ELR (cell line): ENCODE measurements around the gene HDAC1.
"Not testable (repeated sequence)": the region's sequence is repeated elsewhere in the genome, so short reads cannot be mapped to it uniquely, and the experiment has no call there.

ENCODE experiments used
- DNase-seq: peaks from one replicate; pipeline ENCODE4 v3.0.0-alpha.2; 2015; ENCODE audit warnings: low read depth

The HDAC1 gene

GRCh38 chr1:32349211-32349708, 57.4 kb downstream of the HDAC1 start:
- DNase-seq, result peak; percentile 94

DNA sequence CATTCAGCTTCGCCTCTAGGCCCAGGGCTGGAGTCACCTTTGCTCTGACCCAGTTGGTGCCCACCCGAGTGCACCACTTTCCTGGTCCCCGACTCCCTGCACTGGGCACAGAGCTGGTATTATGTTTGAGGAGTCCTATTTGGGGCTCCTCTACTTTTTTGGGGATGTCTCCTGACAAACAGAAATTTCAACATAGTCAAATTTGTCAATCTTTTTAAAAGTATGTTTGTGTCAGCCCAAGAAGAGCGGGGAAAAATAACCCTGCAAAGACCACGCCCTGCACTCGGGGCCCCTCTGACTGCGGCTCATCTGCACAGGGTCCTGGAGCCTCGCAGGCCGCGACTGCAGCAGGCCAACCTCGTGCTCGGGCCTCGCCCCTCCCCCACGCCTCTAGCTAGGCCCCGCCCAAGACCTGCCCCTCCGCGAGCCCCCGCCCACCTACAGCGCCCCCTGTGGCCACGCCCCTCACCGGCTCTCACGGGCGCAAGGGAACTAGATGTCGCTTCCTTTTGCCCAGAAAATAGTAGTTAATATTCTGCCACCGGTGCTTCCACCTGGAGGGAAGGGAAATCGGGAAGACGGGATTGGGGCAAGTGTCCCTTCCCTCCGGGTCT, 59.0 kb downstream of the HDAC1 start:
- DNase-seq, result no peak

DNA sequence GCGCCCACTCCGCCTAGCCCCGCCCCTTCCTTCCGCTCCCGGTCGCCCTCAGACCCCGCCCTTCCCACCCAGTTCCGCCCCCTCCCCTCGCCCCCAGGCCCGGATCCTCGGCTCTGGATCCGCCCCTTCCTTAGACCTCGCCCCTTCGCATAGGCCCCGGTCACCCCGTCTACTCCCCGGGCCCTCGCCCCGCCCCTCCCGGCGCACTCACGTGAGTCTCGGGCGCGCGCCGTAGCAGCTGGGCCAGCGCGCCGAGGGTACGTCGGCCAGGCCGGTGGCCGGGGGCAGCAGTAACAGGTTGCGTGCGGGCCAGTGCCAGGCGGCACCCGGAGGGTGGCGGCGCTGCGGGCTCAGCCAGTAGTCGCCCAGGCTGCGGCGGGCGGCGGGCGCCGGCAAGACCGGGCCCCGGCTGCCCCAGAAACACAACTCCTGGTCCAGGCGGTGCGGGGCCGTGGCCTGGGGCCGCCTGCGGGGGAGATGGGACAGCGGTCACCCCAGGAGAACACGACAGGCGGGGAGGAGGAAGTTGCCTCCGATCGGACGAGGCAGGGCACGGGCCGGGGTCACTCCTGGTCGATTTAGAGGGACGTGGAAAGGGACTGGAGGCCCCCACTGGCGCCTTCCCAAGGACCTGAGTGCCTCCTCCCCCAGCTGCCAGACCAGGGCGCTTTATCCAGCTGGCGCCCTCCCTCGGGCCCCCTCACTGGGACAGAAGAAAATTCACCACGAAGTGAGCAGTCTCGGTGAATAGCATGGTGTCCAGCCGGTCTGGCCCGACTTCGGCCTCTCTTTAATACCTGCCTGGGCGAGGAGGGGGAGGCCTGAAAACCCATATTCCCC, 59.7 kb downstream of the HDAC1 start:
- peak; percentile 96 for DNase-seq

- no peak for DNase-seq
These were observed 60.4 kb downstream of the HDAC1 start for GRCh38 chr1:32352239-32352745.

DNA sequence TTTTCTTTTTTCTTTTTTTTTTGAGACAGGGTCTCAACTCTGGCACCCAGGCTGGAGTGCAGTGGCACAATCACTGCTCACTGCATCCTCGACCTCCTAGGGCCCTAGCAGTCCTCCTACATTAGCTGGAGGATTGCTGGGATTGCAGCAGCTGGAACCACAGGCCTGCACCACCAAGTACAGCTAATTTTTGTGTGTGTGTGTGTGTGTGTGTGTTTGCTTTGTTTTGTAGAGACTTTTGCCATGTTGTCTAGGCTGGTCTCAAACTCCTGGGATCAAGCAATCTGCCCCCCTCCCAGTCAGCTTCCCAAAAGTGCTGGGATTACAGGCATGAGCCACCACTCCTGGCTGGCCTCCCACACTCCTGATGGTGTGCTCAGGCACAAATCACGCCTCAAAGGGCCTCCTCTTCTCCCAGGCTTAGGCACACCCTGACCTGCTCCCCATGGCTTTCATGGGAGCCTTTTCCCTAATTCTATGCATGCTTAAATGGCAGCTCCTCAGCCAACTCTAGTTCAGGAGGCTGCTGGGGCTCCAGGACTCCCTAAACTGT, 61.0 kb downstream of the HDAC1 start:
- DNase-seq, result no peak

GRCh38 chr1:32353431-32353830, 61.5 kb downstream of the HDAC1 start:
- no peak for DNase-seq

GRCh38 chr1:32353886-32354570, 62.1 kb downstream of the HDAC1 start:
- DNase-seq, result no peak

GRCh38 chr1:32355778-32356177, 63.9 kb downstream of the HDAC1 start:
- DNase-seq, result not testable (repeated sequence)

DNA sequence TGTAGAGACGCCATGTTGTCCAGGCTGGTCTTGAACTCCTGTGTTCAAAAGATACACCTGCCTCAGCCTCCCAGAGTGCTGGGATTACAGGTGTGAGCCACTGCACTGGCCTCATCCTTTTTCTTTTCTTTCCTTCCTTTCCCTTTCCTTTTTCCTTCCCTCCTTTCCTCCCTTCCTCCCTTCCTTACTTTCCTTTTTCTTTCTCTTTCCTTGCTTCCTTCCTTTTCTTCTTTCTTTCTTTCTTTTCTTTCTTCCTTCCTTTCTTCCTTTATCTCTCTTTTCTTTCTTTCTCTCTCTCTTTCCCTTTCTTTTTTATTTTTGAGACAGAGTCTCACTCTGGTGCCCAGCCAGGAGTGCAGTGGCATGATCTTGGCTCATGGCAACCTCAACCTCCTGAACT, 64.6 kb downstream of the HDAC1 start:
- DNase-seq, result no peak

DNA sequence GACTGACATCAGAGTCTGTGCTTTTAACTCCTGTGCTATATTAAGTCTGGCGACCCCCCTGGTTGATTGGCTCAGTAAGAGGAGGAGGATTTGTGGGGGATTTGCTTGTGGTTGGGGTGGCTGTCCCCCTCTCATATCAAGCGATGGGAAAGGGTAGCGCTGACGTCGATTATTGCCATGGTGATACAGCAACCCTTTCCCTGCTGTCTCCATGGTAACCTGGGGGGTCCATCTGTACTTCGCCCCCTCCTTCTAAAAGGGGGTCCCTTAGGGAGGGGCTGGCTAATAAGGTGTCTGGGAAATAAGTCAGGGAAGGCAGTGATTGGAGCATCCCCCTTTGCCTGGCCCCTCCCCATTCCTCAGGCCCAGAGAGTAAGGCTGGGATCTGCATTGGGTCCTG, 65.7 kb downstream of the HDAC1 start:
- no peak for DNase-seq

GRCh38 chr1:32358435-32358834, 66.6 kb downstream of the HDAC1 start:
- no peak for DNase-seq

GRCh38 chr1:32361308-32361673, 69.4 kb downstream of the HDAC1 start:
- DNase-seq, result no peak

DNA sequence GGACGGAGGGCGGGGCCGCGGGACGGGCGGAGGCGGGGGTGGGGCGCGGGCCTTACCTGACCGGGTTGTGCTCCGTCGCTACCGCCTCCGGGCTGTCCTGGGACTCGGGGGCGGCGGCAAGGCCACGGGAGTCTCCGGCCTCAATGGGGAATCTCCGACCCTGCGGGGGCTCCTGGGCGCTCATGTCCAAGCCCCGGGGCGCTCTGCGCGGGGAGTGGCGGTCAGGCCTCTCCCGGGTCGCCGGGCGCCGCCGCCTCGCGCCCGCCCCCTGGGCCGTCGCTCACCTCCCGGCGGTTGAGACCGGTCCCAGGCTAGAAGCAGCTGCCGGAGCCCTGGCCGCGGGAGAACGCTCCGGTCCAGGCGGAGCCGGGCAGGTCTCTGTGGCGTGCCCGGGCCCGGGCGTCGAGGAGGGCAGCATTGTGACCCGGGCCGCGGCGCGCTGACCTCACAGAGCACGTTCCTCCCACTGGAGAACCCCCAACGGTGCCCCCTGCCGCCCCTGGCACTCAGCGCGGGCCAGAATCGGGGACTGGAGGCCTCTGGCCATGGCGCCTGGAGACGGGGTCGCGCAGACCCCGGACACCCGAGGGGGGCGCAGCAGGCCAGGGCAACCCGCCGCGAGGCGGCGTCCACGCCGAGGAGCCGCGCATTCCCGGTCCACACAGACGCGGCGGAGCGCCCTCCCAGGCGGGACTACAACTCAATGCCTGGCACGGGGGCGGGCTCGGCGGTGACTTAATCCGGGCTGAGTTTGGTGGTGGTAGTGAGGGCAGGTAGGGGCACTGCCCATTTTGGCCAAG, 70.0 kb downstream of the HDAC1 start:
- no peak for DNase-seq

GRCh38 chr1:32362474-32363313, 70.8 kb downstream of the HDAC1 start, which contains the start of the genes FAM229A and TSSK3:
Gene FAM229A, minus strand, starts transcription at chr1:32362485. Its CDS starts 394 bp downstream, at chr1:32362091.
Gene TSSK3, plus strand, starts transcription at chr1:32362539. Its CDS starts 163 bp downstream, at chr1:32362702.
- no peak for DNase-seq

DNA sequence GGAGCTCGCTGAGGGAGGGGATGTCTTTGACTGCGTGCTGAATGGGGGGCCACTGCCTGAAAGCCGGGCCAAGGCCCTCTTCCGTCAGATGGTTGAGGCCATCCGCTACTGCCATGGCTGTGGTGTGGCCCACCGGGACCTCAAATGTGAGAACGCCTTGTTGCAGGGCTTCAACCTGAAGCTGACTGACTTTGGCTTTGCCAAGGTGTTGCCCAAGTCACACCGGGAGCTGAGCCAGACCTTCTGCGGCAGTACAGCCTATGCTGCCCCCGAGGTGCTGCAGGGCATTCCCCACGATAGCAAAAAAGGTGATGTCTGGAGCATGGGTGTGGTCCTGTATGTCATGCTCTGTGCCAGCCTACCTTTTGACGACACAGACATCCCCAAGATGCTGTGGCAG, 71.8 kb downstream of the HDAC1 start:
- no peak for DNase-seq

- DNase-seq, result no peak
These were observed 73.0 kb downstream of the HDAC1 start for GRCh38 chr1:32364836-32365235.

GRCh38 chr1:32365445-32365844, 73.6 kb downstream of the HDAC1 start:
- no peak for DNase-seq

DNA sequence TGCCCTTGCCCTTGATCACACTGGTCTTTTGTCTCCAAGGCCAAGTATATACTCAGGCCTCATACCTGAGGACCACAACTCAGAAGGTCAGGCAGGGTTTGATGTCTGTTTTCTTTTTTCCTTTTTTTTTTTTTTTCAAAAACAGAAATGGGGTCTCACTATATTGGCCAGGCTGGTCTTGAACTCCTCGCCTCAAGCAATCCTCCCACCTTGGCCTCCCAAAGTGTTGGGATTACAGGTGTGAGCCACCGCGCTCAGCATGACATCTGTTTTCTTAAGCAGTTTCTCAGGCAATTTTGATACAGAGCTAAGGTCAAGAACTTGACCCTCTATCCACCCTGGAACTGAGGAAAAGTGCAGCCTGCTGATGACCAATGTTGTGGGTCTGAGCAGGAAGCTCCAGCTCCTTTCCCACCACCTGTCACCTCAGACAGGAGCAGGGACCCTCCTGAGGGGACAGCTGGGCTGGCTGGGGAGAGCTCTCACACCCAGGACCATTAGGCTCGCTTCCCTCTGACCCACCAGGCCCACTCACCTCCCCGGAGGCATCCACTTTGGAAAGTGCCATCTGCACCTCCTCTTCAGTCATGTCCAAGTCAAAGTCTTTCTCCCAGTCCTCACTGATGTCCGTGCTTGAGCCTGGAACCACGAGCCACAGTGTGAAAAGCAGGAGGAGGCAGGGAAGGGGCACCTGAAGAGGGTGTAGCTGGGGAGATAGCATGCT, 76.2 kb downstream of the HDAC1 start:
- DNase-seq, result no peak

DNA sequence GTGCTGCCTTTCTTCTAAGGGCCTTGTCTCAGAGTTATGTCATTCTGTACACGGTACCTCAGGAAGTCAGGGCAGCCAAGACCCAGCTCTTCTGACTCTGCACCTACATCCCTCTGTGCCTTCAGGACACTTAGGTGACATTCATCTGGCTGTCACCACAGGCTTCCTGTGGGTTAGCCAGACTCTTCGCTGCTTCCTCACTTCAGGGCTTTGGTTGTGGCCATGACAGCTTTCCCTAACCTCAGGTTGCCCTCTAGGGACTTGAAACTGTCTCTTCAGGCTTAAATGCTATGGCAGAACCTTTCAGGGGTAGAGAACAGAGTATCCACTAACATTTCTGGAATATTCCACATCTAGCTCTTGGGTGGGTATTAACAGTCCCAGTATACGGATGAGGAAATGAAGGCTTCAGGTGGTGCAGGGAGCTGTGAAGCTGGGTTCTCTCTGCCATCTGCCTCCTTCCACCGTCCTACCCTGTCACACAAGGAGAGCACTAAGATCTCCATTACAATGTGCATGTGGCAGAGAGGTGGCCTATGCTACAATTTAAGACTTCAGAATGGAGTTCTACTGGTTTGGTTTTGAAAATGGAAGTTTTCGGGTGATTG, 80.4 kb downstream of the HDAC1 start:
- DNase-seq, result no peak
